Lung (tissue), 12 donors: ENCODE data around the gene U2SURP. TPM values are rescaled to one million over a fixed set of nuclear protein-coding genes. Genes with fewer than 3 reads are reported as not detected.

Experiments used
- ATAC-seq: fragments of 200-7000 bp; cut with Tn5 transposase; one replicate; pipeline ENCODE4 v1.9.1; 2020; ENCODE audit warnings: moderate number of reproducible peaks; ENCODE audit not compliant: insufficient read depth, low FRiP score
- DNase-seq, 3 donors: peaks; one replicate each; pipeline ENCODE4 v3.0.0-alpha.2; 2013 to 2017
- H3K27ac ChIP-seq, 2 donors: one replicate each; pipeline ENCODE4 v1.5.1; 2013; ENCODE audit warnings: mild to moderate bottlenecking in 2 of 2, moderate library complexity in 2 of 2, control low read depth in 1 of 2, inconsistent platforms in 1 of 2, low read depth in 1 of 2, low read length in 1 of 2
- H3K27me3 ChIP-seq, 3 donors: one replicate each; pipeline ENCODE4 v1.5.1; 2013; ENCODE audit warnings: low read length in 2 of 3; ENCODE audit not compliant: control insufficient read depth in 3 of 3, insufficient read depth in 3 of 3
- H3K36me3 ChIP-seq, 4 donors: one replicate each; pipeline ENCODE4 v1.5.1; 2013; ENCODE audit warnings: low read length in 4 of 4, mild to moderate bottlenecking in 1 of 4, moderate library complexity in 1 of 4; ENCODE audit not compliant: control insufficient read depth in 4 of 4, insufficient read depth in 4 of 4
- H3K4me1 ChIP-seq, 5 donors: one replicate each; pipeline ENCODE4 v1.5.1; 2013; ENCODE audit warnings: low read length in 5 of 5, mild to moderate bottlenecking in 2 of 5, moderate library complexity in 1 of 5; ENCODE audit not compliant: control insufficient read depth in 5 of 5, insufficient read depth in 5 of 5
- H3K4me3 ChIP-seq: one replicate; pipeline ENCODE4 v1.5.1; 2013; ENCODE audit warnings: mild to moderate bottlenecking, control low read depth, moderate library complexity
- H3K9ac ChIP-seq, 2 donors: one replicate each; pipeline ENCODE4 v1.5.1; 2013; ENCODE audit warnings: low read length in 2 of 2, control low read depth in 1 of 2; ENCODE audit not compliant: insufficient read depth in 1 of 2
- H3K9me3 ChIP-seq, 4 donors: one replicate each; pipeline ENCODE4 v1.5.1; 2013; ENCODE audit warnings: low read length in 3 of 4, mild to moderate bottlenecking in 1 of 4, moderate library complexity in 1 of 4; ENCODE audit not compliant: control insufficient read depth in 4 of 4, insufficient read depth in 3 of 4
- CTCF ChIP-seq: IDR thresholded peaks from 2 replicates; pipeline ENCODE4 v1.5.1; 2012; ENCODE audit warnings: mild to moderate bottlenecking; ENCODE audit errors: control extremely low read depth, extremely low read depth
- WGBS, 2 donors: extraction: QIAGEN DNeasy Blood & Tissue Kit; methylation state at CpG; one replicate each; pipeline ENCODE4 v1.1.7; 2013; 5-methylcytosine and 5-hydroxymethylcytosine counted together
- polyA plus RNA-seq, 2 donors: library from polyadenylated mRNA; stranded (reverse); fragments of 200-250 nt; gene quantifications; one replicate each; pipeline ENCODE4 v1.2.1, GENCODE V29; 2013
- total RNA-seq, 2 donors: library from RNA; depleted of rRNA in 1 of 2; stranded (reverse); fragments of >200 nt in 1 of 2; gene quantifications; one replicate each; pipeline ENCODE4 v1.2.1, GENCODE V29; 2014 to 2021
- donor health status: control.
- donor health status: control.
- donor health status: Bipolar disorder and iron deficiency.
- donor health status: healthy.
- donor health status: DM: yes; HTN: yes; CAD: no.

The U2SURP gene
- total and polyA plus RNA-seq, 4 donors: 25.7 to 167 (median 46.2) TPM

GRCh38 chr3:143092191-143092590 lies 90.8 kb downstream of the U2SURP start:
- ATAC-seq: no peak
- Histone ChIP-seq H3K27ac (no peak overlapping the region), H3K9me3 (peaks cover 0 to 3% (median 0%) of the 10 kb centered on the region in 4 donors)

DNA sequence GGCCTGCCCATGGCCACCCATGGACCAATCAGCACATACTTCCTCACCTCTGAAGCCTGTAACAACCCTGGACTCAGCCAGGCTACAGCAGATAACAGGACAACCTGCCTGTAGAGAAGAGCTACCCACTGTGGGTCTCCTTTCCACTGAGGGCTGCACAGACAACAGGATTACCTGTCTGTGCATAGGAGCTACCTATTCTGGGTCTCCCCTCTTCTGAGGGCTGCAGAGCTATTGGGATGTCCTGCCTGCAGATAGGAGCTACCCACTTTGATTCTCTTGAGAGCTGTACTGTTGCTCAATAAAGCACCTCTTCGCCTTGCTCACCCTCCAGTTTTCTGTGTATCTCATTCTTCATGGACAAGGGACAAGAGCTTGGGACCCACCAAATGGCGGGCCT lies 94.4 kb downstream of the U2SURP start:
- Histone ChIP-seq H3K9ac (no peak overlapping the region), H3K9me3 (peaks cover 0 to 4% (median 0%) of the 10 kb centered on the region in 4 donors), H3K36me3 (no peaks in the 10 kb centered on the region), H3K4me1 (no peaks in the 10 kb centered on the region), H3K27ac (no peak overlapping the region), H3K27me3 (no peaks in the 10 kb centered on the region), H3K4me3 (no peak overlapping the region)
- TF ChIP-seq CTCF: no peak
- ATAC-seq (no peak), DNase-seq (no peak)
- 94 to 96% methylated on average over 2 of the region's 2 CpGs for WGBS, 2 donors

More at GRCh38 chr3:143092191-143092590, 90.8 kb downstream of the U2SURP start:
- 70 to 75% methylated on average over 1 of the region's 1 CpG for WGBS, 2 donors
- H3K4me1 ChIP-seq: no peaks in the 10 kb centered on the region
- H3K27me3 ChIP-seq: no peaks in the 10 kb centered on the region
- TF ChIP-seq CTCF: no peak
- H3K4me3 ChIP-seq: no peak overlapping the region
- H3K36me3 ChIP-seq: no peaks in the 10 kb centered on the region
- no peak overlapping the region for H3K9ac ChIP-seq
- DNase-seq: no peak

GRCh38 chr3:143098032-143098764 lies 96.8 kb downstream of the U2SURP start:
- no peak for DNase-seq
- Histone ChIP-seq H3K27me3 (no peaks in the 10 kb centered on the region), H3K4me1 (no peaks in the 10 kb centered on the region), H3K9me3 (peaks cover 0 to 4% (median 0%) of the 10 kb centered on the region in 4 donors), H3K36me3 (no peaks in the 10 kb centered on the region), H3K27ac (no peak overlapping the region), H3K4me3 (no peak overlapping the region), H3K9ac (no peak overlapping the region)
- TF ChIP-seq CTCF: no peak
- no peak for ATAC-seq
- 61 to 79% methylated on average over 5 of the region's 5 CpGs for WGBS, 2 donors

DNA sequence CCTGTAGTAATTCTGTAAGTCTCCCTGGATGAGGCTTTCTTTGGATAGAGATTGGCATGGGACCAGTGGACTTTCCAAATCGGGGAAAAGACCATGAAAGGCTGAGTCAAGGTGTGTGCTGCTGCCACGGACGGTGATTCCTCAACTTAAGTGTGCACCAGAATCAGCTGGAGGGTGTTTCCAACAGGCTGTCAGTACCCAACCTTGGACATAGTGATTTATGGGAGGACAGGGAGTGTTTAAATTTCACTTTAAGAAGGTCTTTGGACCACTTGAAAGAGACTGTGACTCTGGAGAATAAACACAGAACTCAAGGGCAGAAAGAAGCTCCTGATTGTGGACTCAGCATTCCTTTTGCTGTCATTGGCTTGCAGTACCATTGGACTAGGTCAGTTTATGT lies 97.8 kb downstream of the U2SURP start:
- no peak for DNase-seq
- WGBS, 2 donors: 76 to 88% methylated on average over 3 of the region's 3 CpGs
- H3K36me3 ChIP-seq: no peaks in the 10 kb centered on the region
- H3K27ac ChIP-seq: no peak overlapping the region
- H3K27me3 ChIP-seq: no peaks in the 10 kb centered on the region
- peaks cover 0 to 4% (median under 1%) of the 10 kb centered on the region in 4 donors for H3K9me3 ChIP-seq
- no peak for ATAC-seq
- no peak for TF ChIP-seq CTCF
- no peak overlapping the region for H3K4me3 ChIP-seq
- H3K4me1 ChIP-seq: no peaks in the 10 kb centered on the region
- no peak overlapping the region for H3K9ac ChIP-seq
